Cerebellar nuclear complex (tissue), 1 donor: ENCODE measurements around the gene LHFPL5.

Experiments
- DNase-seq, 2 experiments: peaks; one replicate each; lab custom pipeline; 2025; lab: John Stamatoyannopoulos, UW

The LHFPL5 gene

DNA sequence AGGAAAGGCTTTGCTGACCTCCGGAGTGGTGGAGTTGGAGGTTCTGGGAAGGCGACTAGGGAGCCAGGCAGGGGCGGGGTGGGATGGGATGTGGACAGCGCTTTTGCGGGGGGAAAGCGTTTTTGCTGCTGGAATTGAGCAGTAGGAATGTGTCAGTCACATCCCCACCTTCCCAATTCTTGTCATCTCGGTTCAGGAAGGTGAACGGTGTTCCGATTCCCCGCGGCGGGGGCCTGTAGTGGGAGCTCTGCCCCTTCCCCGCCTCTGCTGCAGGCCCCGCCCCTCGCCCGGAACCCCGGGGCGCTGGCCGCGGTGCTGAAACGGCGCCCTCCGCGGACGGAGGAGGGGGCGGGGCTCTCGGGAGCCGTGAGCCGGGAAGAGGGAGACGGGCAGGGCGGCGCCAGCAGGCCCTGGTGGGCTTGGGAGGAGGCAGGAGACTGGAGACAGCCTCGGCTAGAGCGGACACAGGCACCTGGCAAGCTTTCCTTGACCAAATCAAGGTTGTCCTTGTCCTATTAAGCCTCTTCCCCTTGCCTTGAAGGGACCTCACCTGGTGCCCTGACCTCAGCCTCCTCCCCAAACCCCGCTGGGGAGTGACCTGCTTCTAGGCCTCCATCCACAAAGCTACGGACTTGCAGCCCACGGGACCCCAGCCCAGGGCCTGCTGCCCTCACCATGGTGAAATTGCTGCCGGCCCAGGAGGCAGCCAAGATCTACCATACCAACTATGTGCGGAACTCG lies at the start of gene LHFPL5:
LHFPL5 (plus strand) TSS at position 357 of the 741 bp plus-strand sequence; CDS start at position 676, 319 bp downstream.
- no peak for DNase-seq

DNA sequence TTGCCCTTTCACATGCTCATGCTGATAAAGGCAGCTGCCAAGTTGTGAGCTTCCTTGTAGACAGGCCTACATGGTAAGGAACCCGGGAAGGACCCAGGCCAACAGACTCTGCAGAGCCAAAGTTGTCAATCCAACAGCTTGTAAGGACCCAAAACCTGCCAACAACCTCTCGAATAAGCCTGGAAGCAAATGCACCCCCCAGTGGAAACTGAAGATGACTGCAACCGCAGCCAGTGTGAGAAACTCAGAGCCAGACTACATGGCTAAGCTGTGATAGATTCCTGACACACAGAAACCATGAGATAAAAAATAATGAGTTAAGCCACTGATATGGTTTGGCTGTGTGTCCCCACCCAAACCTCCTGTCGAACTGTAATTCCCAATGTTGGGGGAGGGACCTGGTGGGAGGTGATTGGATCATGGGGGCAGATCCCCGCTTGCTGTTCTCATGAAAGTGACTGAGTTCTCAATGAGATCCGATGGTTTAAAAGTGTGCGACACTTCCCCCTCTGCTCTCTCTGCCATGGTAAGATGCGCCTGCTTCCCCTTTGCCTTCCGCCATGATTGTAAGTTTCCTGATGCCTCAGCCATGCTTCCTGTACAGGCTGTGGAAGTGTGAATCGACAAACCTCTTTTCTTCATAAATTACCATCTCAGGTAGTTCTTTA lies 47.6 kb upstream of the LHFPL5 start:
- DNase-seq, result no peak

DNA sequence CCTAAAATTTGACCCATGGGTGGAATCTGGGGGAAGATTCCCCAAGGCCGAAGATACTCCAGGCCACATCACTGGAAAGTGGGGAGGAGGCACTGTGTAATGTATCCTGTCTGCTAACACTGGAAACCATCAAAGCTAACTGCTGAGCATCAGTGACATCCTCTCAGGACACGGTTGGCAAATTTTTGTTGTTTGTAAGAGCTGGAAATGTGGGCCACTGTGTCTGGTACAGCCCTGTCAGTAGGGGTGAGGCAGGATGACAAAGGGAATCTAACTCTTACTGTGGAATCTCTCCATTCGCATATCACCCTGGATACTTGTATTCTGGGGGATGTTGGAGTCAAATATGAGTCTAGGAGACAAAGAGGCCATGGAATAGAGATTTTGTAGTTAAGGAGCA lies 45.7 kb upstream of the LHFPL5 start:
- DNase-seq, result no peak

DNA sequence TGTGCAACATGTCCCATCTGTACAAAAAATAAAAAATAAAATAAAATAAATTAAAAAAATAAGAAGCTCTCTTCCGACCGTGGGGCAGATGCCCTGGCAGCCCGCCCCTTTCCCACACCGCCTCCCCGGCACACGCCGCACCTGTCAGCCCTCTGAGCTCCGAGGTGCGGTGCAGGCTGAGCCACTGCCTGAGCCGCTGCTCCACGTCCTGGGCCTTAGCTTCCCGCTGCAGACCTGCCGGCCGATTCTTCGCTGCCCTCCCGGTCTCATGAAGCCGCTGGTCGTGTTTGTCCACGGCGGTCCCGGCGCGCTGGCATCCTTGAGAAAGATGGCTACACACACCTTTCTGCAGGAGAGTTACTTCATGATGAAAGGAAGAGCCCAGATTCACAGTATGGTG lies 39.4 kb upstream of the LHFPL5 start:
- DNase-seq, result no peak

DNA sequence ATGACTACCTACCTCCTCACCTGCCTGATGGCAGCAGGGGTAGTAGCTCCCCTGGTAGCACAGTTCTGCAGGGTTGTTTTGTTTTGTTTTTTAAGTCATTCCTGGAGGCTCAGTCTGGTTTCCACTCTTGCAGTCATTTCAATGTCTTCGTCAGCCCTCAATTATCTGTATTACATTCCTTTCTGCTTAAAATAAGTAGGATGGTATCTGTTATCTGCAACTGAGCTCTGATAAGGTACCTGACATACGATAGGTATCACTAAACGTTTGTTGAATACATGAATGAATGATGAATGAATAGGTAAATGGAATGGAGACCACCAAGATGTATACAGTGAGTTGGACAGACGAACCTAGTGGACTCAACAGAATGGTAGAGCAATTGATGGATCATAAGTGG lies 35.9 kb upstream of the LHFPL5 start:
- DNase-seq, result no peak

DNA sequence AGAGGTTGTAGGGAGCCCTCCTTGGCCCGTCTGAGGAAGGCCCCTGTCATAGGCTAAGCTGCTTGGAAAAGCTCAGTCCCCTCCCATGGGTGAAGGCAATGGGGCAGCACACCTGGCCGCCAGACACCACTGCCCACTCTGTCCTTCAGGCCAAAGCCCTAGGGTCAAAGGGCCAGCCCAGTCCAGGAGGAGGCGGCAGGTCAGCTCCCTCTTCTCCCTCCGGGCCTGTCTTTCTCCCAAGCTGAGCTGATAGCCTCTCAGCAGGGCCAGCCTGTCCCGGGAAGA lies 33.9 kb upstream of the LHFPL5 start:
- no peak for DNase-seq

DNA sequence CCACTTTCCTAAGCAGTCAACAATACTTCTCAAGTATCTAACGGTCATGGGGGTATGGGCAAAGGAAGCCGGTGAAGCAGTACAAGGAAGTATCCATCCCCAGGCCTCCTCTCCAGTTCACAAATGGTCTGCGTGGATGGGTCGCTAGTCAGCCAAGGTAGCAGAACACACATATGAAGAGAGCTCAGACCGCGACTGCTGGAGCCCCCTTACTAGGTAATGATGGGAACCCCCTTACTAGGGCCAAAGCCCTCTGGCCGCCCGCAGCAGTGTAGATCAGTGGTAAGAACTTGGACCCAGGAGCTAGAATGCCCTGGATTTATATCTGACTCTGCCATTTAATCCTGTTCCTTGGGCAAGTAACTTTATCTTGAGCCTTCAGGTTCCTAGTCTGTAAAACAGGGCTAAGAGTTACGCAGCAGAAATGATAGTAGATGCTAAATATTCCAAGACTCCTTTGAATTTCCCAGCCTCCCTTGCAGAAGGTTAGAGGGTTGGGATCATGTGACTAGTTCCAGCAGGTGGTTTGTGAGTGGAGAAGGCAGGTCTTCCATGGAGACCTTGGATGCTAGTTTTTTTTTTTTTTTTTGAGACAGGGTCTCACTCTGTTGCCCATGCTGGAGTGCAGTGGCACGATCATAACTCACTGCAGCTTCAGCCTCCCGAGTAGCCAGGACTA lies 30.9 kb upstream of the LHFPL5 start:
- DNase-seq, result no peak

DNA sequence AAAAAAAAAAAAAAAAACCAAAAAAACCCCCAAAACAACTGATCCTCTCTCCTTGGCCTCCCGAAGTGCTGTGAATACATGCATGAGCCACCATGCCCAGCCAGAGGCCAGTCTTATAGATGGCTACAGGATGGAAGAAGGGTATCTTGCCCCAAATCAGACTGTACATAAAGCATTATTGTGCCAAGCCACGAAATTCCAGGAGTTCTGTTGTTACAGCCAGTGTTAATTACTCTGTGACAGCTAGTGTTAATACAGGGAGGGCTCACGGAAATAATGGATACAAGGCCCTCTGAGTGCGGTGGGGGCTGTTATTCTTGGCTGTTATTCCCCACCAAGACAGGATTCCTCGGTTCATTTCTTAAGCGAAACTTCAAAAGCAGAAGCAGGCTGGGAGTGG lies 30.1 kb upstream of the LHFPL5 start:
- DNase-seq, result no peak

DNA sequence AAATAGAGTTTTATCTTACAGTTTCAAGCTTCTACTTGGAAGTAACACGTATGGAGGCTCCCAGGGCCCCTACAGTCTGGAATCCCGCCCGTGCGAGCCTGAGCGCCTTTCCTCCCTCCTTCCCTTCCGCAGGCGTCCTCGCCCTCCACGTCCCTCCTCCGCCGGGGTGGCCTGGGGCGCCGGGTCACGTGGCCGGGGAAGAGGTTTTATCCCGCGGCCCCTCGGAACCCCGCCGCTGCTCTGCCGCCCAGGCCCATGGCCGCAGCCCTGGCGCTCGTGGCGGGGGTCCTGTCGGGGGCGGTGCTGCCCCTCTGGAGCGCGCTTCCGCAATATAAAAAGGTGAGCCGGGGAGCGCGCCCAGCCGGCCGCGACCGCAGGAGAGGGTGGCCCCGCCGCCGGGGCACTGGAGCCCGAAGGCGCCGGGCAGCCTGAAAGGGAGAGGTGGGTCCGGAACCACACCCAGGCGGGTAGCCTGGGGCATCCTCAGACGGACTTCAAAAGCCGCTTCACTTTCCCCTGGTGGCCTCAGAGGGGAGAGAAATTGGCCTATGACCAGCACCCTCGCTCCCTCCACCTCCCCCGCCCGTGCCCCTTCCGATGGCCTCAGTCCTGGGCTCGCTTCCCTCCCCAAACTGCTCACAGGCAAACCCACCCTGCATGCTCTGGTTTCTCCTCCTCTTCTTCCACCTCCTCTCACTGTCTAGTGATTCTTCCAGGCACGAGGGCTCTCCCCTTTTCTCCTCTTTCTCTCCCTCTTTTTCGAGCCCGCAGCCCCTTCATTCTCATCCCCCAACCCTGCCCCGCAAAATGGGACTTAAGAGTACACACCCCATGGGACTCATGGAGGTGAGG lies 28.6 kb upstream of the LHFPL5 start, which contains the start of gene CLPSL2:
CLPSL2 (plus strand) TSS at position 235 of the 852 bp plus-strand sequence; CDS start at position 256, 21 bp downstream.
- no peak for DNase-seq

DNA sequence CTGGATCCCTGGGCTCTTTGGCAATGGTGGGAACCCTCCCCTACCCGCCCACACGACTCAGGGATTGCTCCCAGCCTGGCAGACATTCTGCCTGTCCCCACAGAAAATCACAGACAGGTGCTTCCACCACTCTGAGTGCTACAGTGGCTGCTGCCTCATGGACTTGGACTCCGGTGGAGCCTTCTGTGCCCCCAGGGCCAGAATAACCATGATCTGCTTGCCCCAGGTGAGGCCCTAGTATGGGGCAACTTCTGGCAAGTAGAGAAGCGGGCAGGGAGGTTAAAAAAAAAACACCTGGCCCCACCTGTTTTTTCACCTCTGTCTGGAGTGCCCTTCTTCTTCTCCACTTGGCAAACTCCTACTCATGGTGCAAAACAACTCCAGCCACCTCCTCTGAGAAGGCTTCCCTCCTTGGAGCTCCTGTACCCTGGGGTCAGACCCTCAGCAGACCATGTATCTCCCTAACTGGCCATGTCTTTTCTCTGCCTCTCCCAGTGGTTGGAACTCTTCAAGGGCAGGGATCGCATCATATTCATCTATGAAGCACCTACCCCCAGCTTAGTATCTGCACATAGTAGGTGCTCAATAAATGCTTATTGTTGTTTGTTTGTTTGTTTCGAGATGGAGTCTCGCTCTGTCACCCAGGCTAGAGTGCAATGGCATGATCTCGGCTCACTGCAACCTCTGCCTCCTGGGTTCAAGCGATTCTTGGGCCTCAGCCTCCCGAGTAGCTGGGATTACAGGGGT lies 27.6 kb upstream of the LHFPL5 start:
- DNase-seq, result no peak

DNA sequence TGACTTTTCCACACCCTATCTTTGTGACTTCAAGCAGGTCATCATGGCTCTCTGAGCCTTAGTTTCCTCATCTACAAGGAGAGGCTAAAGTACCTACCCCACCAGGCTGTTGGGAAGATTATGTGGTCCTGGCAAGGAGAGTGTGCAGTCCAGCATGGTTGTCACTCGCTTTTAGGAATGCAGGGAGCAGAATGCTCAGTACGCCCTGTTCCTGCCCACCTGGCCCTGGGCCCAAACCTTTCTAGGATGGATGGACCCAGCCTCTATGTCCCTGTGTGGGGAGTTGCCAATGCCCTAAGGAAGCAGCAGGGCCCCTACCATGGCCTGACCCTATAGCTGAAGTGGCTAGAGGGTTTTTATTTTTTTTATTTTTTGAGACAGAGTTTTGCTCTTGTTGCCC lies 26.7 kb upstream of the LHFPL5 start:
- DNase-seq, result no peak

DNA sequence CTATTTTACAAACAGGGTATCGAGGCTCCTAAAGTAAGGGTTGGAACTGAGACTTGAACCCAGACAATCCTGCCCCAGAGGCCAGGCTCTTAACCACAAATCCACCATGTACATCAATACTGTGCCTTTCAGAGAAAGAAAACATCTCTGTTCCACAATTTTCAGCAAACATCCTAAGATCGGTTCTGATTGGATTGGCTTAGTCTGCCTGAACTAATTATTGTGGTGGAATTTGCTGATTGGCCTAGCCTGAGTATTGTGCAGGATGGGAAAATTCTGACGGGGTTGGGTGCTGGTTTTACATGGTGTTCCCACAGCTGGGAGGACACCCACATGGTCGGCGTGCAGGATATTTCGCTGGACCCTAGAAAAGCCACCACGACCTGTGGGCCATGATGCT lies 24.4 kb upstream of the LHFPL5 start, which contains the start of gene CLPSL1:
CLPSL1 (plus strand) TSS at position 301 of the 400 bp plus-strand sequence; CDS start at position 393, 92 bp downstream.
- no peak for DNase-seq

DNA sequence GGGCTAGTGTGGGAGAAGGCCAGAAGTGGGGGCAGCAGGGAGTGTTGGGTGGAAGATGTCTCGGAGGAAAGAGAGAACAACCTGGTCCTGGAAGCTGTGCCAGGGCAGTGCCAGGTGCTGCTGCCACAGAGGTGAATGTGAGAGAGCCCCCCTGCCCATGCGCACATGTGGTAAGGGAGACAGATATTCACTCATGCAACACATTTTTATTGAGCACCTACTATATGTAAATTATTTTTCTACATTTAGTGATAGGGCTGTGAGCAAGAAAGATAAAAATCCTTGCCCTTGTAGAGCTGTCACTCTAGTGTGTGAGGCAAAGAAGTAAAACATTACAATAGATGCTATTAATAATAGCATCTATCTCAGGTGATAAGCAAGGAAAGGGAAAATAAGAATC lies 23.9 kb upstream of the LHFPL5 start:
- no peak for DNase-seq

DNA sequence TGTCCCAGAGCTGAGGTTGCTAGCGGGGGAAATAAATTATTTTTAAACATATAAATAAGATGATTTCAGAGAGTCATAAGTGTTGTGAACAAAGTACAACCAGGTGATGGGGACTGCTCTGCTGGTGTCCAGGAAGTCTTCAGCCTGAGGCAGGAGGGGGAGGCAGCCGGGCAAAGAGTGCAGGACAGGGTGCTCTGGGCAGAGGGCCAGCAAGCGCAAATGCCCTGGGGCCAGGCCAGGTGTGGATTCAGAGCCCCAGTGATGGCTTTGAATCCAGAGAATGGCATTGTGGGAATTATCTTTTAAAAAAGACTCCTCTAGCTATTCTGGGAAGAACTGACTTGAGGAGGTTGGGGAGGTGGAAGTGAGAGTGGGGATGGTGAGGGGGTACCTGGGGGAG lies 22.7 kb upstream of the LHFPL5 start:
- DNase-seq, result no peak

DNA sequence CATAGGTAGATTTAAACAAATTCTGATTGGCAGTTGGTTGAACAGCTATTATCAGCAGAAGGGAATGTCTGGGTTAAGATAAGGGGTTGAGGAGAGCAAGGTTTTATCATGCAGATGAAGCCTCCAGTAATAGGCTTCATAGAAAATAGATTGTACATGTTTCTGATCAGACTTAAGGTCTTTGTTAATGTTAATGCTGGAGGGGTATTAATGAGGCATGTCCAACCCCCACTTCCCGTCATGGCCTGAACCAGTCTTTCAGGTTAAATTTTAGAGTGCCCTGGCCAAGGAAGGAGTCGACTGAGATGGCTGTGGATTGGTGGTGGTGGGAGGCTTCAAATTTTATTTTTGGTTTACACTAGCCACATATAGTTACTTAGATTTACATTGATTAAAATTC lies 21.0 kb upstream of the LHFPL5 start:
- no peak for DNase-seq

DNA sequence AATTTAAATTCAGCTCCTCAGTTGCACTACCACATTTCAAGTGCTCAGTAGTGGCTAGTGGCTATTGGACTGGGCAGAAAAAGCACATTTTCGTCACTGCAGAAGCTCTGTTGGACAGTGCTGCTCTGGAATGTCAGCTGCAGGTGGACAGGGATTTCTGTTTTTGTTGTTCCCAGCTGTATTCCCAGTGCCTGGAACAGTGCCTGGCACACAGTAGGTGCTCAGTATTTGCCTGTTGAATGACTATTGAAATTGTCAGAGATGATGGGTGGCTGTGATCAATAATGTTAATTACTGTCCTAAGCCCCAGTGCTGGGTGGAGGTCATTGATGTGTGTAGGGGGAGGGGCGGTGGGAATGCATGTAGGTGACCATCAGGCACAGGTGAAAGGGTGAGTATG lies 18.9 kb upstream of the LHFPL5 start:
- no peak for DNase-seq

DNA sequence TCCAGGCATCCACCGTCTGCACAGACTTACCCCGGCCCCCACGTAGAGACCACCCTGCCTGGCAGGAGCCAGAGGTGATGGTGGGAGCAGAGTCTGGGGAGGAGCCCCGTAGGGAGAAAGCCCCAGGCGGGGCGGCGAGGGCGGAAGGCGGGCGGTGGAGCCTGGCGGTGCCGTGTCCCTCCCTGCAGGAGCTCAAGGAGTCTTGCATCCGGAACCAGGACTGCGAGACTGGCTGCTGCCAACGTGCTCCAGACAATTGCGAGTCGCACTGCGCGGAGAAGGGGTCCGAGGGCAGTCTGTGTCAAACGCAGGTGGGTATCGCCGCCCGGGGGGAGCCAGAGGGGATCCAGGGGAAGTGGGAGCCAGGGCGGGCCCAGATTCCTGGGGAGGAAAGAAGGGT lies 18.3 kb upstream of the LHFPL5 start:
- no peak for DNase-seq

DNA sequence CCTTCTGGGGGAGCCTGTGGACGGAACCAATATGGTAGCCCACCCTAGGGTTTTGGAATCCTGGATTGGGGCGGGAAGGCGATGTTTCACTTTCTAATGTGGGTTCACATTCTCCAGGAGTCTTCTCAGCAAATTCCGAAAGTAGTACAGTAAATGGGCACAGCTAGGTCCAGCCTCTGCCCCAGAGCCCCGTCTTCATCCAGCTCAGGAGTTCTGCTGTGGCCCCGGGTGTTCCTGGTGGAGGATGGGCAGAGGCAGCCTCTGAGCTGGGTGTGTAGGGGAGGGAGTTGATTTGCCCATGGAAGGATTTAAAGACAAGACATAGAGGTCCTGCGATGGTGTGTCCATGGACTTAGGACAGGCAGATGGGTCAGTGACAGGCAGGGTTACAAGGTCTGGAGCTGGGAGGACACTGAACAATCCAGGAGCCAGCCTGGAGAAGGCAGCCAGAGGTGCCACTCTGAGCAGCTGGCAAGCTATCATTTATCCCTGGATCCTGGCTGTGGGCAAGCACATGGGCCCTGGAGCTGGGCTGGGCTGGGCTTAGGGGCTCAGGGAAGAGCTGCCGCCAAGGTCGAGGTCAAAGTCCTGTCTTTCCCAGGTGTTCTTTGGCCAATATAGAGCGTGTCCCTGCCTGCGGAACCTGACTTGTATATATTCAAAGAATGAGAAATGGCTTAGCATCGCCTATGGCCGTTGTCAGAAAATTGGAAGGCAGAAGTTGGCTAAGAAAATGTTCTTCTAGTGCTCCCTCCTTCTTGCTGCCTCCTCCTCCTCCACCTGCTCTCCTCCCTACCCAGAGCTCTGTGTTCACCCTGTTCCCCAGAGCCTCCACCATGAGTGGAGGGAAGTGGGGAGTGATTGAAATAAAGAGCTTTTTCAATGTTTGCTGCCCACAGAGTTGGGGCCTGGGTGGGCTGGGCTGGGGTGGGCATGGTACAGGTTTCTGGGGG lies 17.6 kb upstream of the LHFPL5 start:
- no peak for DNase-seq

DNA sequence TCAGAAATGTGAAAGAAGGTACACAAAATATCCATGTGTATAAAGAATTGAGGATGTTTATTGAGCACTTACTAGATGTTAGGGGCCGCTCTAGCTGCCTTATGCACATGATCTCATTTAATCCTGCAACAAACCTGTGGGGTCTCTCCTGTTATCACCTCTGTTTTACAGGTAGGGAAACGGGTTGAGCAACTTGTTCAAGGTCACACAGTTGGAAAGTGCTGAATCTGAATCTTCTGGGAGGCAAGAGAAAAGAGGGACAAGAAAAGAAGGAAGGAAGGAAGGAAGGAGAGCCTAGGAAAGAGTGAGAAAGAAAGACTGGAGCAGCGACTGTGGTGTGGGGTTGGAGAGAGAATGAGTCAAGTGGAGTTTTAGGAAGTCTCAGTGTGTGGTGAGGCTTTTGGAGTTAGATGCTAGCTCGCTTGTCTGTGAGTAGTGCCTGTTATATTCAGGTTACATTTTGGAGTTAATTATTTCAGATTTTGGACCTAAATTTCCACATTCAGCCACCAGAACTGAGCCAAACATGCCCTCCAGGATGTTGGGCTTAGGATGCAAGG lies 16.6 kb upstream of the LHFPL5 start:
- no peak for DNase-seq

DNA sequence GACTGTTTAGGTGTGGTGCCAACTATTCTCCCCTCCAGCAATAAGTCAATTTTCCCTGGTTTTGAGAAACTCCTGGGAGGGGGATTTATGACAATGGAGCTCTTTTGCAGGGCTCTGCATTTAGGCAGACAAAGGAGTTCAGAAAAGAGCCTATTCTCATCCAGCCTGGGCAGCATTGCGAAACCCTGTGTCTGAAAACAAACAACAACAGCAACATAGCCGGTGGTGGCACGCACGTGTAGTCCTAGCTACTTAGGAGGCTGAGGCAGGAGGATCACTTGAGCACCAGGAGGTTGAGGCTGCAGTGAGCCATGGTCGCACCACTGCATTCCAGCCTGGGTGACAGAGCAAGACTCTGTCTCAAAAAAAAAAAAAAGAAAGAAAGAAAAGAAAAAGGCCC lies 14.5 kb upstream of the LHFPL5 start:
- DNase-seq, result no peak
